Stimulated activated CD8-positive, alpha-beta memory T cell treated with anti-CD3 and anti-CD28 coated beads, Interleukin-12 subunit alpha, Interleukin-12 subunit beta, amount 100 ng/mL, for 1 hour (primary cell): ENCODE data around the gene SORCS2.

Experiments used
- DNase-seq: peaks from one replicate; pipeline ENCODE4 v3.0.0-alpha.2; 2020; ENCODE audit warnings: low read depth

SORCS2 gene

DNA sequence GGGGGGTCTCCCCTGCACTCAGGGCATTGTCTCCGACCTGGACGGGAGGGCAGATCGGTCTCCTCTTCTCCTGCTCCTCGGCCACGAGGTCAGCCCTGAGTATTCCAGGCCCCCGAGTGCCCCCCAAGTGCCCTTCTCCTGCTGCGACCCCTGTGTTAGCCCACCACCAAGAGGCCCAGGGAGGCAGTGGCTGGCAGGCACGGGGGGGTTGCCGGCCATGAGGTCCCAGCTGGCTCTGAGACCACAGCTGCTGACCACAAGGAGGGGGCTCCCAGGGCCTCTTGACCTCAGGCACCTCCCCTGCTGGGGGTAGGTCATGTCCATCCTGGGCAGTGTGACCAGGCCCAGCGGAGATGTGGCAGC, 428.5 kb downstream of the SORCS2 start:
- DNase-seq = no peak

DNA sequence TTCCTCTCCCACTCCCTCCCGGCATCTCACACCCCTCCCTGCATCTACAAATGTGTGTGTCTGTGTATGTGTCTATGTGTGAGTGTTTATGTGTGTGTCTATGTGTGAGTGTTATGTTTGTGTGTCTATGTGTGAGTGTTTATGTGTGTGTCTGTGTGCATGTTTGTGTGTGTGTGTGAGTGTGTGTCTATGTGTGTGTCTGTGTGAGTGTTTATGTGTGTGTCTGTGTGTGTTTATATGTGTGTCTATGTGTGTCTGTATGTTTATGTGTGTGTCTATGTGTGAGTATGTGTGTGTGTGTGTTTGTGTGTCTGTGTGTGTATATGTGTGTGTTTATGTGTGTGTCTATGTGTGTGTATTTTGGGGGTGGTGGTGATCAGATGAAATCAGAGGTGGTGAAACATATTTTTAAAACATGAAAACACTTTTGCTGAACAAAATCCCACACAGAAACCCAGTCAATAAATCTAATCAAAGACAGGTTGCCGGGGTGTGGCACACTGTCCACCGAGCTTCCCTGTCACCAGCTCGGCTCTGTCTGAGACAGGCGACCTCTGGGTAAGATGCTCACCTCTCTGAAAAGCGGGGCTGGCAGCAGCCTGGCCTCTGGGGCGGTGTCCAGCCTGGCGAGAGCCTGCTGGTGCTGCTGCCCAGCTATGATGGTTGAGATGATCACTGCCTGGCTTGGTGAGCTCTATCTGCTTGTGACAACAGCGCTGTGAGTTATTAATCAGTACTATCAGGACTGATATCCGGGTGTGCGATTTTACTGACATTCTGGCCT, 429.1 kb downstream of the SORCS2 start:
- no peak for DNase-seq

DNA sequence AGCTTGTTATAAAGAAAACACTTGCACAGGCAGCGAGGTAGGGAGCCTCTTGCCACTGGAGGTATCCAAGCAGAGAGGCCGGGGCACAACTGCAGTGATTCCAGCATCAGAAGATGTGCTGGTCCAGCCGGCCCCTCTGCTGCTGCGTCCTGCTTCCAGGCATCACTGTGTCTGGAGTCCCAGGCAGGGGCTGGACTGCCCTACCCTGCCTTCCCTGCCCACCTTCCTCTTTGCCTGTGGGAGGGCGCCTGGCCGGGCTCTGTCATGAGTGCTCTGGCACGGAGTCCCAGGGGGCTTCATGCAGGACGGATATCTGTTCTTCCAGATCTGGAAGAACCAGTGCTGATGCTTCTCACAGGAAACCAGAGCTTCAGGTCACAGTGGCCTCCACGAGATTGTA, 430.0 kb downstream of the SORCS2 start:
- no peak for DNase-seq

DNA sequence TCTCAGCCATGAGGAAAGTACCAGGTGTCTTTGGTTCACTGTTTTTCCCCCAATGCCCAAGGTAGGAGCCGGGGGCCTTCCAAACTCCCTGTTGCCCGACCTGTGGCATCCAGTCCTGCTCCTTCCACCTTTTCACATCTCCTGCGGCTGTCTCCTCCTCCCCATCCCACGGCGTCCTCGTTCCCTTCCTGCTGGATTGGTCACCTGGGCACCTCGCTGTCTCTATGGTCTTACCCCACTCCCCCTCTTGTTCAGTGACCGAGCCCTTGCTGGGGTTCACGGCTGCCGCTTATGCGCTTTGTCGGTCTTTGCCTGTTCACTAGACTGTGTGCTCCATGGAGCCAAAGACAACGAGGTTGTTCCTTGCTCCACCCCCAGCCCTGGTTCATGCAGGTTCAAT, 431.1 kb downstream of the SORCS2 start:
- no peak for DNase-seq

DNA sequence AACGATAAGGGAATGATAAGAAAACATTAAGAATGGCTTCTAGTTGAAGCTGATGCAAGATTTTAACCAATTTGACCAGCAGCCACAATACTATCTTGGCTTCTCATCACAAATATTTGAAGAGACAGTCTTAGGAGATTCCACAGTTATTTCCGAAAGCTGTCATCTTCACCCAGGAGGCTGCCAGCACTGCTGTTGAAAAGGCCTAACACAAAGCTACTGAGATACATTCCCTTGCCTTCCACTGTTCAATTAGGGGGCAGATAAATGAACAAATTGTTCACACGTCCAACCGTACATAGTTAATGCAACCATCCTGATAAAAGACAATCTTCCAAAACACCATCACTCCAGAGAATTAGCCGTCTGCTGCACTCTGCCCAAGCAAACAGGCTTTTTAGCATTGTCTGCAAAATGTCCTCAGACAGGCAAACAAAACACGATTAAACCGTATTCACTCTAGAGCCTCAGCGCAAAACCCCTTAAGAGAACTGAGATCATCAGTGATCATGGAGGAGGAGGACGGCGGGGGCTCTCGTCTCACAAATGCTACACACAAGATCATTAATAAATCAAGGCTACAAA, 432.1 kb downstream of the SORCS2 start:
- DNase-seq = no peak

DNA sequence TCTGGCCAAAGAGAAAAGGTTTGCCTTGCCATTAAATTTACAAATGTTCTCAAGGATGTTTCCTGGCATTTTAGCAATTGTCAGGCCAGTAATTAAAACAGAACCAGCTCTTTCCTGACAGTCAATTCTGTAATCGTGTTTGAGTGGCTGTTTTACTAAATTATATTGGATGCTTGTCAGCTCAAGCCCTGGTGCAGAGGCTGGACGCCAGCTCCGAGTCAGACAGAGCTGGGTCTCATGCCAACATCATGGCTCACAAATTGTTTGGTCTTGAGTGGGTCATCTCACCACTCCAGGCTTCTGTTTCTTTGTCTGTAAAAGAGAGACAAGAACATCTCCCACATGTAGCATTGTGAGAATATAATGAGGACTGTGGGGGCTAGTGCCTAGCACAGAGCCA, 432.7 kb downstream of the SORCS2 start:
- no peak for DNase-seq

DNA sequence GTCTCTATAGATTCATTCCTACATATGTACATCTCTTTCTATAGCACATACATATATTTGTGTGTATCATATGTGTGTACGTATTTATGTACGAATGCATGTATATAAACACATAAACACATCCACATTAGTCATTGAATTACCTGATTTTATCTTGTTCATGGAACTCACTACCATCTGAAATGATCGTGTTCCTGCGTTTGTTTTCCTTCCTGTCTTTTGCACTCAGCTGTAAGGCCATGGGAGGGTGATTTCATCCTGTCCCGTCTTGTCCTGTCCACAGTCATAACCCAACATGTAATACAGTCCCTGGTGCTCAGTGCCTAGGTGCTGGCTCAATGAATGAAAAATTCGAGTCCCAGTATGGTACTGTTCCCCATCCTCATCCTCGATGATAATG, 434.2 kb downstream of the SORCS2 start:
- no peak for DNase-seq

DNA sequence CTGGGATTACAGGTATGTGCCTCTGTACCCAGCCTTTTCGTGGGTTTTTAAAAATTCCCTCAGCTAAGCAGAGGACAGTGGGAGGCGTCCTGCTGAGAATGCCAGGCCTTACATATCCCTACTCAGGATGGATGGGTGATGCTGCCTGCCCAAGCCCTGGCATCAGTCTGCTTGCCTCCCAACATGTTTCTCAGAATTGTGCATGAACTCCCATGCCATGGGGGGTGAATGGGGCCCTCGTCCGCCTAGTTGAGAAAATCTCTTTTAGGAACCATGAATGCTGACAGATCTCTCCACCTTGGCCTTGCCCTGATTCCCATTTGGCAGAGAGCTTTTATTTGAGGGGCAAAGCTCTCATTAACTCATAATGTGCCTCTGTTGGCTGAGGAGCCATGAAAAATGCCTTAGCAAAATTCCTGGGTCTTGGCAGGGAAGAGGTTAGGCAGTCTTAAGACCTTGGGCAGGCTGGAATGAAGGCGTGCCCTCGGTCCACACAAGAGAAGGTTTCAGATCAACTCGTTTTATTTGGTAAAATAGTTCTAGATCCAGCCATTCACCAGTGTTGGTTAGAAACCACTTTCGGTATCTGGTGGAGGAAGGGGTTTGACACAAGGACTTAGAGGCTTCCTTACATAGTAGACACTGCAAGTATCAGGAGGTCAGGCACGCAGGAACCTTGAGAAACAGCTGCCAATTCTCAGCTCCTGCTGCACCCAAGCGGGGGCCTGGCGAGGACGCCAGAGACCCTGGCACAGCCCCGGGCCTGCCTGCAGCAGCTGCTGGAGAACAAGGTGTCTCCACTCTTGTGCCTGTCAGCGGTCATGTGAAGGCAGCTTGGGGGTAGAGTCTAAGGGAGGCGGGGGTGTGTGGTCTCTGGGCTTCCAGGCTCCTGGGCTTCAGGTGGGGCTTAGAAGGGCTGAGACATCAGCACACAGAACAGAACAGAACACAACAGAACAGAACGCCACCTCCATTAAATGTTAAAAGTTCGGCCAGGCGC, 435.2 kb downstream of the SORCS2 start:
- no peak for DNase-seq

DNA sequence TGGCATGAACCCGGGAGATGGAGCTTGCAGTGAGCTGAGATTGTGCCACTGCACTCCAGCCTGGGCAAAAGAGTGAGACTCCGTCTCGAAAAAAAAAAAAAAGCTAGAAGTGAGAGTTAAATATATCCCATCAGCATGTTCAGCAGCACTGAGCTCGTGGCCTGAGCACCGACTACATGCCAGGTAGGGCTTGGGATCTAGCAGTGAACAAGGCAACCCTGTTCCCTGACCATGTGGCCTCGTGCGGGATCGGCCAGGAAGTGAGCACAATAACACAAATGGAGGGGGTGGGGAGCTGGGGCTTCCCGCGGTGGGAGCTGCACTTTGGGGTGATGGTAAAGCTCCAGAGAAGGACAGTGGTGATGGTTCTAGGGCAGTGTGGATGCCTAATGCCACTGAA, 436.1 kb downstream of the SORCS2 start:
- no peak for DNase-seq

DNA sequence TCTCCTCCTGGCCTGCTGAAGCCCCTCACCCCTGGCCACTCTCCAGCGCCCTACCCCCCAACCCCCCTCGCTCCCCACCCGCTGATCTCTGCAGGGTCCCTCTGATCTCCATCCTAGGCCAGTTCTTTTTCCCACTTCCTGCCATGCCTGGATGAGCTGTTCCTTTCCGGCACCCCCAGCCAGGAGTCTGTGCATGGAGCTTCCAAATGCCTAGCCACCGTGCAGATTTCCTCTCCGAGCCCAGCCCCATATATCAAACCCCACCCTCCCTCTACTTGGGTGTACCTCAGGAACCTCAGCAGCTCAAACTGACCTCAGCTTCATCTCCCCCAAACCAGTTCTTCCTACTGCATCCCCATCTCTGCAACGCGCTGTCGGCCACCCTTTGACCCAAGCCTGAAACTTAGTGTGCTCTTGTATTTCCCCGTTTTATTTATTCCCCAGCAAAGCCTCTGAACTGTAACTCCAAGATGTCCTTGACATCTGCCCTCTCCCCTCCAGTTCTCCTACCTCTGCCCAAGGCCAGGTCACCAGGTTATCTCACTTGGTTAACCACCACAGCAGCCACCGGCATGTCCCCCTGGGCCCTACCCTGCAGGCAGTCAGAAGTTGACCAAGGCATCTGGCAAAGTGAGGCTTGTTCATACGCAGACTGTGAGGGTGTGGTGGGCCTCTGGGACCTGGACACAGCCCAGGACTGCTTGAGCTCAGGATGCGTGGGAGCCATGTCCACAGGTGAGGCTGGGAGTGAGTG, 437.3 kb downstream of the SORCS2 start:
- no peak for DNase-seq

DNA sequence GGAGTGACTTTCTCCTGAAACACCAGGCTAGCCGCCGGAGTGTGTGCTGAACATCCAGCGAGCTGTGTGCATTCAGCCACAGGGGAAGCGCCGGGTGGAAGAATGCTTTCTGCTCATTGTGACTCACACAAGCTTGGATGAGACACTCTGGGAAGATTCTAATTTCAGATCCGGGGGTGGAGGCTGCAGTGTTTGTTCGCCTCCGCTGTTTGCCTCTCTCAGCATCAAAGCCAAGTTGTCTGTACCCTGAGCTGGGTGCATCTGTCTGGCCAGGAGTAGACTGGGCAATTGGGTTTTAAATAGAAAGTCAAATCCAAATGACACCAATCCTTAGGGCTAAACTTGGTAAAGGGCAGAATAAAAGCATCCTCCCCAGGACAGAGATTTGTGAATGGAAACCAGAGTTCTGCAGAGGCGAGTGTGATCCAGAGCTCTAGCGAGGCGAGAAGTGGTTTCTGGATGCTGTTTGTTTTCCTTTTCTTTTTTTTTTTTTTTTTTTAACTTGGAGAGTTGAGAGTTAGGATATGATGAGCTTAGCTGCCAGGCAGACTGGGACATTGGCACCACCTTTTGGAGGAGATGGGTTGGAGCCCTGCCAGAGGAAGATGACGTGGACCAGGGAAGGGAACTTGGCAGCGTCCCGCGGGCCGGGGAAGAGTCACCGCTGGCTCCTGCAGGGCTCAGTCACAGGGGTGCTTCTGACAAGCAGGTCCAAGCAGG, 438.4 kb downstream of the SORCS2 start:
- no peak for DNase-seq

DNA sequence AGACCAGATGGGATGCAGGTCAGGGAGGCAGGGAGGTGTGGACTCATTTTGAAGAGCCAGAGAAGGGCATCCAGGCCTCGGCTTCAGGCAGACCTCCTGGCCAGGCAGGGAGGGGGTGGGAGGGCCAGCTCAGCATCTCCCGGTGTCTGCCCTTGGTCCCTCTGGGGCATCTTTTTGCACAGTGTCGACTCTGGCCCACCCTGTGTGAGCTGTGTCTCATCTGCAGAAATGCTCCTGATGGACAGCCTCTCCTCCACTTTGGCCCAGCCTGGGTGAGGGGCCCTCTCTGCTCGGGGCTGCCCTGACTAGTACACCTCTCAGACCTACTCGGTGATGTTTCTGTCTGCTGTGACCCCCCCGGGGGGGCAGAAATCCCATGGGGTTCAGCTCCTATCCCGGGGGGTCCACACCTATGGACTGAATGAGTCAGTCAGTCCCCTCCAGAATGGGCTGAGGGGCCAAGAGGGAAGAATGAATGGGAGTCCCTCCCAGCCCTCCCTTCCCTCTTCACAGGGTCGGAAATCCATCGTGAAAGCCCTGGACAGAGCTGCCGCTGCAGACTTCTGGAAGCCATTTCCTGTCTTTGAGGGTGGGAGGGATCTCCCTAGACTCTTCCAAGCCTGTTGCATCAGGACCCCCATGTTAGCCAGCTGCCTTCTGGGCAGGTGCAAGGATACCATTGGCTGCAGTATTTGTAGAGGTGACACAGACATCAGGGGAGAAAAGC, 439.1 kb downstream of the SORCS2 start:
- DNase-seq = no peak

DNA sequence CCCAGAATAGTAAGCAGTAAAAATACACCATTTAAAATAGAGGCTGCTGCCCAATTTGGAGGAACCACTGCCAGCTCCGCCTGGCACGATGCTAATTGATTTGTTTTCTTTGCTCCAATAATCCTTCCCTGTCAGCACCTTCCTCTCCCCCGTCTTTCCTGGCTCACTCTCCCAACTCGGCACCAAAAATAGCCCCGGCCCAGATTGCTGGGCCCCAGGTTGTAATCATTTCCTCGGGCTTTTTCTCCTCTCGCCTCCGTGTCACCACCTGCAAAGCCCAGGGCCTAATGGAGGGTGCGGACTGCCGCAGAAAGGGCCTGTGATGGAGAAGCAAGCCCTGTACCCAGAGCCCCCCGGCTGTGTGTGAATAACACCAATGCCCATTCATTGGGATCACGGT, 440.0 kb downstream of the SORCS2 start:
- no peak for DNase-seq

DNA sequence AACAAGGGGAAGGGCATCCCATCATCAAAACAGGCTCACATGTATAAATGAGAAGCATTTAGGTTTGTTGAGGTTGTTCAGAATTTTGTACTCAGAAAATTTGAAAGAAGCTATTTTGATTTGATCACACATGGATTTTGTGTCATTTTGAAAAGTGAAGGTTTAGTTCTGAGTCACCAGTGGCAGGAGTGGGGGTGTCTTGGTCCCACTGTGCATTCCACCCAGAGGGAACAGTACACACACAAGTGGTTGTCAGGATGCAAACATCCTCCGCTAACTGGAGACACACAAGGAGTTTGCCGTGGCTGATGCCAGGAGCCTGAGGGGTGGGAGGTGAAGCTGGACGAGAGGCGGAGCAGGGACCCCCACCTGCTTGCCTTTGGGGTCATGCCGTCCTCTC, 440.6 kb downstream of the SORCS2 start:
- no peak for DNase-seq

DNA sequence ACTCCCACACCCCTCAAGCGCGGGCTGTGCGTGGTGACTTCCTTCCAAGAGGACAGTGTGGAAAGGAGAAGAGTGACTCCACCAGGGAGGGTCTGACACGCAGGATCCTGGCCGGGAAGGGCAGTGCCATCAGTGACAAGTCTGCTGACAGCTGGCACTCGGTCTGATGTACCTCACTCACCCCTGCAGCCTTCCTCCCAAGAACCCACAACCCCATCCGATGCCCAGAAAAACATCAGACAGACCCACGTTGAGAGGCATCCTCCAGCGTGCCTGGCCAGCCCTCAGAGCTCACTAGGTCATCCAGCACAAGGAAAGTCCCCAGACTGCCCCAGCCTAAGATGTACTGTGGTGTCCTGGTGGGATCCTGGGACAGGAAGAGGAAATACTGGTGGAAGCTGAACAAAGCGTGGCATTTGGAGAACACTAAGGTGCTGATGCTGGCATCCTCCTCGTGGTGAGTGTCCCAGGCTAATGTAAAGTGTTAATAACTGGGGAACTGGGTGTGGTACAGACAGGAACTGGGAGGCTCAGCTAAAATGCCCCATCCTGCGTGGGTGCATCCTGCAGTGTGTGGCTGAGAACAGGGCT, 442.4 kb downstream of the SORCS2 start:
- no peak for DNase-seq

DNA sequence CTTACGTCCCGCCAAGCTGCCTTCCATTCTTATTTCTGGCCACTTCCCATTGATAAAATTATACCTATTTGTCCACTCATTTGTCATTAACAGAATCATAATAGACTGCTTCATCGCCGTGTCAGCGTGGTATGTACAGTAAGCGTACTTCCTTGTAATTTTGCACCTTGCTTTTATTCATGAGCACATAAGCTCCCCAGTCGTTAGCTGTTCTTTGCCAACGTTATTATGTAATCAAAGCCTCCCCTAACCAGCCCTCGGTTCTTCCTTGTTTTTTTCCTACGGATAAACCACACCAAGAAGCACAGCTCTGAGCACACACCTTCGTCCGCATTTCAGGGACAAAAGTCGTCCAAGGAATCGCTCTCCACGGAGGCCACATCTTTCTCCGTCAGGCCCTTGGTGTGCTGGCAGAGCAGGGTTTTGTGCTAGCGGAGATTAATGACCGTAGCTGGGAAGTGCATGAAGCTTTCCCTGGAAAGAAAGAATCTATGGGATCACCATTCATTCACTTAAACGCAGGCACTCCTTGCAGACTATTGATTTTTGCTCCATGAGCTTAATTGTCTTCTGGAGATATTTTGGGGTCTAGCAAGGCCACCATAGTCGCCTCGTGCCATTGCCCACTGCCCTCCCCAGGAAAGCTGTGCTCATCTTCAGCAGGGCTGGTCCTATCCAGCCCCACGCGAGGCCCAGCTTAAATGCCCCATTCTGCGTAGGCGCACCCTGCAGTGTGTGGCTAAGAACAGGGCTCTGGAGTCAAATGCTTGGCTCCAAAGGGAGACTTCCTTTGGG, 443.3 kb downstream of the SORCS2 start:
- no peak for DNase-seq

DNA sequence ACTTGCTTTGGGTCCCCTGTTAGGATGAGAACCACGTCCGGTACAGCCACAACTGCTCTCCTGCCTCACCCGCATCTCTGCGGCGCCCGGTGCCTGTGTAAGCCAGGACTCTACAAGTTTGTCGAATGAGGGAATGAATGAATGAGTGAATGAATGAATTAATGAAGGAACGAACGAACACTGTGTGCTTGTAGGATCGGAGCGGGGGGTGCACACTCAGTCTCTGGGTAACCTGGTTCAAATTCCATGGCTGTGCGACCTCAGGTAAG, 443.8 kb downstream of the SORCS2 start:
- DNase-seq = no peak

DNA sequence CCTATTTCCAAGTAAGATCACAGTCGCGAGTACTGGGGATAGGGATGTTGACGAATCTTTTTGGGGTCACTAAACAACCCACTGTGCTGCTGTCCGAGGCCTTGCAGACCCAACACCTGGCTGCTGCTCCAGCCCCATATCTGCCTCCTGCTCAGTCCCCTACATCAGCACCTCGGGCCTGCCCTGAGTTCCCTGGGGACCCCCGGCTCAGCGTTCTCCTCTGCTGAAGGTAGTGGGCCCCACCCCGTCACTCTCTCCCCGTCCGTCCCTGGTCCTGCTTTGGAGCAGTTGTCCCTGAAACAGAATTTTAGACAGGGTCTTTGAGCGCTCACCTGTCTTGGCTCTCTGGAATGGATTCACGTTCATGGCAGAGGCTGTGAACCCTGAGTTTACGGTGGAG, 444.8 kb downstream of the SORCS2 start:
- no peak for DNase-seq

DNA sequence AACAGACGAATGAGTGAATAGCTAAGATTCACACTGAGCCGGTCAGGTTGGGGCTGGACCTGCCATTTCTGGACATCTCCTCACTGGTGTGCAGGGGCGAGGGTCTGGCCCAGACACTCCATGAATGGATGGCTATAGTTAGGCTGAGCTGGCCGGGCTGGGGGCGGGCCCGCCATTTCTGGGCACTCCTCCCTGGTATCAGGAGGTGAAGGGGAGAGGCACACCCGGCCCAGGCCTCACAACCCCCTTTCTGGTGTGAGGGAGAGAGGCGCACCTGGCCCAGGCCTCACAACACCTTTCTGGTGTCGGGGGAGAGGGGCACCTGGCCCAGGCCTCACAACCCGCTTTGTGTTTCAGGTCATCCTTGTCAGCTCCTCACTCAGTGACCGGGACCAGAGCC, 445.6 kb downstream of the SORCS2 start:
- DNase-seq = no peak

DNA sequence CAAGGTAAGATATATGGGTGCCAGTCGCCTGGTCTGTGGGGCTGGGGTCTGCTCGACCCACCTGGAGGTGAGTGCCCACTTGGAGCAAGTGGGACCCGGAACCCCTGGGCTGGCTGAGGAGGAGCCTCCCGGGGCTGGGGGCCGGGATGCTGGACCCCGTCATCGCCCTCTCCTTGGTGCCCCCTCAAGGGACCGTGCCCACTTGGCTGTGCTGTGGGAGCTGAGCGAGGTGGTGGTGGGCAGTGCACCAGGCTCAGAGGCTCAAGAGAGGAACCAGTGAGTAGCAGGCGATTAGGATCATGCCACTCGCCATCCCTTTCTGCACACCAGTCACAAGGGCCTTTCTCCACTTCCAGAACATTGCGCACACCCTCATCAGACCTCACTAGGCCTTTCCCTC, 446.2 kb downstream of the SORCS2 start:
- no peak for DNase-seq
